Peyer's patch (tissue), 4 donors: Measurements from ENCODE around the gene FOXO3B. TPM values are rescaled to one million over a fixed set of nuclear protein-coding genes. Genes with fewer than 3 reads are reported as not detected.

Experiments
- small RNA-seq, 2 donors: library from RNA; depleted of rRNA; stranded (forward); fragments of <200 nt; gene quantifications; one replicate each; pipeline ENCODE3, GENCODE V24; 2016
- total RNA-seq, 4 donors: library from RNA; depleted of rRNA; stranded (reverse); fragments of >200 nt; gene quantifications; one replicate each; pipeline ENCODE4 v1.1.0, GENCODE V29; 2016

FOXO3B gene
- total RNA-seq, 4 donors from 2014 or later = 2.5 to 14.0 (median 5.5) TPM

Small RNA genes within 50 kb of the gene (small RNA-seq; reads per million reads assigned to genes)
- 0 reads per million in 2 donors for gene AC026271.2
- 0 reads per million in 2 donors for gene AC026271.4

Other genes with a start within 250 kb of the FOXO3B start
- gene LGALS9C, start 205.5 kb downstream of the FOXO3B start, total RNA-seq = 10 to 100 TPM; 15.3 to 47.3 (median 19.7) TPM
- not detected for gene TBC1D28, start 37.9 kb downstream of the FOXO3B start, total RNA-seq
- under 1 TPM in 1 of 4 donors, not detected in 3; 0.83 TPM for gene FBXW10, start 61.7 kb upstream of the FOXO3B start, total RNA-seq
- gene TVP23B, start 98.9 kb upstream of the FOXO3B start, total RNA-seq = 10 to 100 TPM; 14.0 to 48.5 (median 31.1) TPM
- gene PRPSAP2, start 175.8 kb upstream of the FOXO3B start, total RNA-seq = 10 to 100 TPM; 20.0 to 48.7 (median 35.0) TPM